HG03469 (cell line): ENCODE measurements around the gene SARS1.

ENCODE experiments used
- ATAC-seq: cut with Tn5 transposase; IDR thresholded peaks from one replicate; pipeline ENCODE4 v1.9.1; 2021; ENCODE audit warnings: mild to moderate bottlenecking, moderate library complexity, moderate number of reproducible peaks; ENCODE audit not compliant: unreplicated experiment

Gene SARS1

GRCh38 chr1:109248797-109249629 lies 35.3 kb downstream of the SARS1 start, which contains the start of gene CELSR2:
TSS of gene CELSR2 (plus strand) at chr1:109249539. CDS start at chr1:109250080, 541 bp downstream.
- ATAC-seq = peak; percentile 51

GRCh38 chr1:109249654-109250401 lies 36.1 kb downstream of the SARS1 start:
- peak; percentile 13 for ATAC-seq

GRCh38 chr1:109250454-109251276 lies 36.9 kb downstream of the SARS1 start:
- ATAC-seq = no peak

DNA sequence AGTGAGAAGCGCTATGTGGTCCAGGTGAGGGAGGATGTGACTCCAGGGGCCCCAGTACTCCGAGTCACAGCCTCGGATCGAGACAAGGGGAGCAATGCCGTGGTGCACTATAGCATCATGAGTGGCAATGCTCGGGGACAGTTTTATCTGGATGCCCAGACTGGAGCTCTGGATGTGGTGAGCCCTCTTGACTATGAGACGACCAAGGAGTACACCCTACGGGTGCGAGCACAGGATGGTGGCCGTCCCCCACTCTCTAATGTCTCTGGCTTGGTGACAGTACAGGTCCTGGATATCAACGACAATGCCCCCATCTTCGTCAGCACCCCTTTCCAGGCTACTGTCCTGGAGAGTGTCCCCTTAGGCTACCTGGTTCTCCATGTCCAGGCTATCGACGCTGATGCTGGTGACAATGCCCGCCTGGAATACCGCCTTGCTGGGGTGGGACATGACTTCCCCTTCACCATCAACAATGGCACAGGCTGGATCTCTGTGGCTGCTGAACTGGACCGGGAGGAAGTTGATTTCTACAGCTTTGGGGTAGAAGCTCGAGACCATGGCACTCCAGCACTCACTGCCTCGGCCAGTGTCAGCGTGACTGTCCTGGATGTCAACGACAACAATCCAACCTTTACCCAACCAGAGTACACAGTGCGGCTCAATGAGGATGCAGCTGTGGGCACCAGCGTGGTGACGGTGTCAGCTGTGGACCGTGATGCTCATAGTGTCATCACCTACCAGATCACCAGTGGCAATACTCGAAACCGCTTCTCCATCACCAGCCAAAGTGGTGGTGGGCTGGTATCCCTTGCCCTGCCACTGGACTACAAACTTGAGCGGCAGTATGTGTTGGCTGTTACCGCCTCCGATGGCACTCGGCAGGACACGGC lies 37.8 kb downstream of the SARS1 start:
- ATAC-seq = no peak

GRCh38 chr1:109252167-109252892 lies 38.6 kb downstream of the SARS1 start:
- no peak for ATAC-seq

DNA sequence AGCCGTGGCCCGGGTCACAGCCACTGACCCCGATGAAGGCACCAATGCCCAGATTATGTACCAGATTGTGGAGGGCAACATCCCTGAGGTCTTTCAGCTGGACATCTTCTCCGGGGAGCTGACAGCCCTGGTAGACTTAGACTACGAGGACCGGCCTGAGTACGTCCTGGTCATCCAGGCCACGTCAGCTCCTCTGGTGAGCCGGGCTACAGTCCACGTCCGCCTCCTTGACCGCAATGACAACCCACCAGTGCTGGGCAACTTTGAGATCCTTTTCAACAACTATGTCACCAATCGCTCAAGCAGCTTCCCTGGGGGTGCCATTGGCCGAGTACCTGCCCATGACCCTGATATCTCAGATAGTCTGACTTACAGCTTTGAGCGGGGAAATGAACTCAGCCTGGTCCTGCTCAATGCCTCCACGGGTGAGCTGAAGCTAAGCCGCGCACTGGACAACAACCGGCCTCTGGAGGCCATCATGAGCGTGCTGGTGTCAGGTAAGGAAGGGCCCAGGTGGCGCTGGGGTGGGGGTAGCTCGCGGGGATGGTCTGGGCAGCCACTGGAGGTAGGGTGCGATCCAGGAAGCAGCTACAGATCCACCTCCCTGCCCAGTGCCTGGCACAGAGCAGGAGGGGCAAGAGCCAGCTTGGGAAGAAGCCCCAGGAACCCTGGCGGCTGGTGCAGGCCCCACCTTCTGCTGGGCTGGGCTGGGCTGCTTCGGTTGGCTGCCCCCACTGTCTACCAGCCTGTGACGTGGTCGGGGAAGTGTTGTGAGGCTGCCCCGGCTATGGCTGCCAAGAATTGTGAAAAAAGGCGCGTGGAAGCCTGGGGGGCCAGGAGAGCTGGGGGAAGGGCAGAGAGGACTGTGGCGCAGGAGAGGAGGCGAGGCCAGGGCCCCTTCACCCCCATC lies 39.4 kb downstream of the SARS1 start:
- ATAC-seq = no peak

DNA sequence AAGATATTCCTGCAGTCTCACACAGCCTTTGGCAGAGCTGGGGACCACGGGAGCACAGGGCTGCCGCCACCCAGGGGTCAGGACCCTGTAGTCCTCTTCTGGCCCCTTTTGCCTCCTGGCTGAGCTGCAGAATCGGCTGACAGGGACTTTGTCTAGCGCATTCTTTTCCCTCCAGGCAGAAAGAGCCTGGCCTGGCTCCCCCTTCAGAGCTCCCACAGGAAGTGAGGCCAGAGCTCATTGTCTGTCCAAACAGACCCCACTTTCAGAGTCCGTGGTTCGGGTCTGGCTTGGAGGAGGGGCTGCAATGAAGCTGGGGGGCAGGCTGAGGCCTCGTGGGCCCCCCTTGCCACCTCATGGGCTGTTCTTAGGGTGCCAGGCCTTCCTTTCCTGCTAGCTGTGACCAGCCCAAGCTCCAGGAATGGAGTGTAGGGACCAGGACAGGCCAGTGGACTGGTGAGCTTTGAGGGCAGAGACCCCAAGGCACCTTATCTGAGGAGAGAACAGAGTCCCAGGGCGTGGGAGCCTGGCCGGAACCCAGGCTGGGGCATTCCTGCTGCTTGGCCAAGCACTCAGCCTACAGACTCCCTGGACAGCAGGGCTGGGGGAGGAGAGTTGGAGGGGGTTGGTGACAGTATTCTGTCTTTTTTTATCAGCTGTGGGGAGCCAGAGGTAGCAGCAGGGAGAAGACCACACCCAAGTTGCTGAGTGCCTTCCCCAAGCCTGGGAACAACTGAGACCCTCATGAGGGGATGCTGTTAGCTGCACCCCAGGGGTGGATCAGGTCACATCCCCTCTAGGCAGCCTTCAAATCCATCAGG lies 40.3 kb downstream of the SARS1 start:
- no peak for ATAC-seq

- no peak for ATAC-seq
Measured at GRCh38 chr1:109254621-109255096, 40.9 kb downstream of the SARS1 start.

DNA sequence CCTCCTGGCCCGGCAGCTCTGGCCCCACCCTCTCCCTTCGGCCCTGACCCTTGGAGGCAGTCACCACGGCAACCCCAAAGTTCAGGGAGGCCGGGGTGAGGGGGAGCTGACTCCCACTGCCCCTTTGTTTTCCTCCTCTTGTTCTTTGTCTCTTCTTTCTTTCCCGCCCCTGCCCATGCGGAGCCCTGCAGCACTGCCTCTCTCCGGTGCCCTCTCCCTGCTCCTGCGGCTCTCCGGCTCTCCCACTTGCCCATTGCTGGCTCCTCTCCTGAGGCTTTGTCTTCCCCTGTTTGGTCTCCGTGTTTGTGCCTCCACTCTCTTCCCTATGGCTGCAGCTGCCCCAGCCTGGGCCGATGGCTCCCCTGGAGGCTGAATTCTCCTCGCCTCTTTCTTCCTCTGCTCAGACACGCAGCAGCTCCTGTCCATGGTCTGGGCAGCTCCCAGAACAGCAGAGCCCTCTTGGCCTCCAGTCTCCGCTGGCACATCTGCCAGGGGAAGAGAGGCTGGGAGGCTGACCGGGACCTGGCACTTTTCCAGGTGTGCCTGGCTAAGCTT lies 41.5 kb downstream of the SARS1 start:
- ATAC-seq = no peak

- no peak for ATAC-seq
Measured at GRCh38 chr1:109255678-109256077, 42.0 kb downstream of the SARS1 start.

DNA sequence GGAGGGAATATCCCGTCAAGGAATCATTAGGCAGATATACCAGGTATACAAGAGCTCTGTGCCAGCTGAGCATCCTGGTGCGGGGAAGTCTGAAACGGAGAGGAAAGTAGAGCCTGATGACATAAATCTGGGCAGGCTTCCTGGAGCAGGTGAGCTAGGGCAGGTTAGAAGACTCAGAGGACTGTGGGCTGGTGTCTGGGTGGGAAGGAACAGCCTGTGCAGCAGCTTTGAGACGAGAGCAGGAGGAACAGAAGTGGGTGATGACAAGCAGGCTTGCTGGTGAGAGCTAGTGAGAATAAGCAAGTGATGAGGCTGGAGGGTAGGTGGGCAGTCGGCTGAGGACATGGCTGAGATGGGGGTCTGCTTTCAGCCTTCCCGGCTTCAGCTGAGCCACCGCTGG lies 42.4 kb downstream of the SARS1 start:
- ATAC-seq = no peak

DNA sequence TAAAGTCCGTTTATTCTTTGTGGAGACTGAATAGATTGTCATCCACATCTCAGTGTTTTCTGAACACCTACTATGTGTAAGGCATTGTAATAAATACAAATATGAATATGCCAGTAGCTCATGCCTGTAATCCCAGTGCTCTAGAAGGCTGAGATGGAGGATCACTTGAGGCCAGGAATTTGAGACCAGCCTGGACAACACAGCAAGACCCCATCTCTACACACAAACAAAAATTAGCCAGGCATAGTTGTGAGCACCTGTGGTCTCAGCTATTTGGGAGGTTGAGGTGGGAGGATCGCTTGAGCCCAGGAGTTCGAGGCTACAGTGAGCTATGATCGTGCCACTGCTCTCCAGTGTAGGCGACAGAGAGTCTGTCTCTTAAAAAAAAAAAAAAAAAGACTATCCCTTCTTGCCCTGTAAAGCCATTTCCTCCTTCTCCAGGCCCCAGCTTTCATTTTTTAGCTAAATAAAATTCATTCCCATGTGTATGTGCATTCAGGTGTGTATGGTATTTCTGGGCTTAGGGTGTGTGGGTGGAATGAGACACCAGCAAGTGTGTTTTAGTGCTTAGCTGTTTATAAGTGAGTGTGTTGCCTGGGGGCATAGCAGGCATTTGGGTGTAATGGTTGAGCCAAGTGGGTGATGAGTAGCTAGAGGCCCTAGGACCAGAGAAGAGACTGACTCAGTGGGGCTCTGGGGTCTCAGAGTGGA lies 43.4 kb downstream of the SARS1 start:
- no peak for ATAC-seq

GRCh38 chr1:109257682-109258421 lies 44.1 kb downstream of the SARS1 start:
- no peak for ATAC-seq

DNA sequence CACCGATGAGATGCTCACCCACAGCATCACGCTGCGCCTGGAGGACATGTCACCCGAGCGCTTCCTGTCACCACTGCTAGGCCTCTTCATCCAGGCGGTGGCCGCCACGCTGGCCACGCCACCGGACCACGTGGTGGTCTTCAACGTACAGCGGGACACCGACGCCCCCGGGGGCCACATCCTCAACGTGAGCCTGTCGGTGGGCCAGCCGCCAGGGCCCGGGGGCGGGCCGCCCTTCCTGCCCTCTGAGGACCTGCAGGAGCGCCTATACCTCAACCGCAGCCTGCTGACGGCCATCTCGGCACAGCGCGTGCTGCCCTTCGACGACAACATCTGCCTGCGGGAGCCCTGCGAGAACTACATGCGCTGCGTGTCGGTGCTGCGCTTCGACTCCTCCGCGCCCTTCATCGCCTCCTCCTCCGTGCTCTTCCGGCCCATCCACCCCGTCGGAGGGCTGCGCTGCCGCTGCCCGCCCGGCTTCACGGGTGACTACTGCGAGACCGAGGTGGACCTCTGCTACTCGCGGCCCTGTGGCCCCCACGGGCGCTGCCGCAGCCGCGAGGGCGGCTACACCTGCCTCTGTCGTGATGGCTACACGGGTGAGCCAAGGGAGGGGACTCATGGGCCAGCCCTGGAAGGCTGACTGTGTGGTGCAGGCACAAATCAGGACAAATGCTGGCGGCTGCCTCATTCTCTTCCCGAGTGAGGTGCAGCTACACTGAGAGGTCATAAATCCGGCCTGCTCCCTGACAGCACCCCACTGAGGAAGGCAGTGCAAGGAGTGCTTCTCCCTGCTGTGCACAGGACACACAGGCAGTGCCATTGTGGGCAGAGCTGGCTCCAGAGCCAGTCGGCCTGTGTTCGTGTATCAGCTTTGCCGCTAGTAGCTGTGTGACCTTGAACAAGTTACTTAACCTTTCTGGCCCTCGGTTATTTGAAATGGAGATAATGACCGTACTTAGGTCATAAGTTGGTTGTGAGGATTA lies 45.1 kb downstream of the SARS1 start:
- no peak for ATAC-seq
